ENCODE results near the gene FBXO36. TPM values are rescaled to one million over a fixed set of nuclear protein-coding genes. Genes with fewer than 3 reads are reported as not detected.
A peak's percentile ranks its signal among the peaks of the same experiment; 100 is the strongest.
"Not testable (repeated sequence)": the region's sequence is repeated elsewhere in the genome, so short reads cannot be mapped to it uniquely, and the experiment has no call there.

FBXO36 gene
- polyA plus RNA-seq, 4 donors: 5.6 to 8.2 (median 6.5) TPM

GRCh38 chr2:229956491-229956890 is 34.2 kb downstream of the FBXO36 start:
- no peak for DNase-seq (ENCODE audit: low read depth in 4 of 4, low spot score in 3 of 4)

- DNase-seq (ENCODE audit: low read depth in 4 of 4, low spot score in 3 of 4): not testable (repeated sequence)
Measured at GRCh38 chr2:229963596-229963995, 41.3 kb downstream of the FBXO36 start.

GRCh38 chr2:229969921-229970320 is 47.6 kb downstream of the FBXO36 start:
- DNase-seq (ENCODE audit: low read depth in 4 of 4, low spot score in 3 of 4): no peak

- no peak for DNase-seq (ENCODE audit: low read depth in 4 of 4, low spot score in 3 of 4)
Measured at GRCh38 chr2:229970406-229970805, 48.1 kb downstream of the FBXO36 start.

- DNase-seq (ENCODE audit: low read depth in 4 of 4, low spot score in 3 of 4): no peak
Measured at GRCh38 chr2:229971298-229971790, 49.0 kb downstream of the FBXO36 start.

- DNase-seq (ENCODE audit: low read depth in 4 of 4, low spot score in 3 of 4): no peak
Measured at GRCh38 chr2:229974266-229974665, 52.0 kb downstream of the FBXO36 start.

GRCh38 chr2:229980431-229981184 is 58.3 kb downstream of the FBXO36 start:
- DNase-seq (ENCODE audit: low read depth in 4 of 4, low spot score in 3 of 4): no peak

- DNase-seq (ENCODE audit: low read depth in 4 of 4, low spot score in 3 of 4): no peak
Measured at GRCh38 chr2:229993236-229993635, 70.9 kb downstream of the FBXO36 start.

GRCh38 chr2:229996320-229996719 is 74.0 kb downstream of the FBXO36 start:
- no peak for DNase-seq (ENCODE audit: low read depth in 4 of 4, low spot score in 3 of 4)

GRCh38 chr2:229997565-229997964 is 75.3 kb downstream of the FBXO36 start:
- no peak for DNase-seq (ENCODE audit: low read depth in 4 of 4, low spot score in 3 of 4)

GRCh38 chr2:230000118-230000841 is 78.0 kb downstream of the FBXO36 start:
- no peak for DNase-seq (ENCODE audit: low read depth in 4 of 4, low spot score in 3 of 4)

GRCh38 chr2:230007931-230008707 is 85.8 kb downstream of the FBXO36 start:
- DNase-seq (ENCODE audit: low read depth in 4 of 4, low spot score in 3 of 4): peak; percentile 7 to 35 (median 18)

- DNase-seq (ENCODE audit: low read depth in 4 of 4, low spot score in 3 of 4): no peak
Measured at GRCh38 chr2:230008708-230009066, 86.4 kb downstream of the FBXO36 start.

- DNase-seq (ENCODE audit: low read depth in 4 of 4, low spot score in 3 of 4): no peak
Measured at GRCh38 chr2:230010501-230010900, 88.2 kb downstream of the FBXO36 start.

GRCh38 chr2:230011617-230012016 is 89.3 kb downstream of the FBXO36 start:
- no peak for DNase-seq (ENCODE audit: low read depth in 4 of 4, low spot score in 3 of 4)

- no peak for DNase-seq (ENCODE audit: low read depth in 4 of 4, low spot score in 3 of 4)
Measured at GRCh38 chr2:230012267-230012884, 90.1 kb downstream of the FBXO36 start.

- no peak for DNase-seq (ENCODE audit: low read depth in 4 of 4, low spot score in 3 of 4)
Measured at GRCh38 chr2:230016844-230017243, 94.5 kb downstream of the FBXO36 start.

GRCh38 chr2:230018153-230018552 is 95.8 kb downstream of the FBXO36 start:
- DNase-seq (ENCODE audit: low read depth in 4 of 4, low spot score in 3 of 4): no peak

- no peak for DNase-seq (ENCODE audit: low read depth in 4 of 4, low spot score in 3 of 4)
Measured at GRCh38 chr2:230019742-230020141, 97.4 kb downstream of the FBXO36 start.

GRCh38 chr2:230023313-230023712 is 101.0 kb downstream of the FBXO36 start:
- DNase-seq (ENCODE audit: low read depth in 4 of 4, low spot score in 3 of 4): no peak

- no peak for DNase-seq (ENCODE audit: low read depth in 4 of 4, low spot score in 3 of 4)
Measured at GRCh38 chr2:230042195-230042594, 119.9 kb downstream of the FBXO36 start.

Measured in right renal pelvis (tissue), 4 donors.